Measurements from ENCODE around the gene SLIT3. TPM values are rescaled to one million over a fixed set of nuclear protein-coding genes. Genes with fewer than 3 reads are reported as not detected.

SLIT3 gene
- total and polyA plus RNA-seq, 2 experiments from 2014 or later: 0.59 to 0.71 TPM

DNA sequence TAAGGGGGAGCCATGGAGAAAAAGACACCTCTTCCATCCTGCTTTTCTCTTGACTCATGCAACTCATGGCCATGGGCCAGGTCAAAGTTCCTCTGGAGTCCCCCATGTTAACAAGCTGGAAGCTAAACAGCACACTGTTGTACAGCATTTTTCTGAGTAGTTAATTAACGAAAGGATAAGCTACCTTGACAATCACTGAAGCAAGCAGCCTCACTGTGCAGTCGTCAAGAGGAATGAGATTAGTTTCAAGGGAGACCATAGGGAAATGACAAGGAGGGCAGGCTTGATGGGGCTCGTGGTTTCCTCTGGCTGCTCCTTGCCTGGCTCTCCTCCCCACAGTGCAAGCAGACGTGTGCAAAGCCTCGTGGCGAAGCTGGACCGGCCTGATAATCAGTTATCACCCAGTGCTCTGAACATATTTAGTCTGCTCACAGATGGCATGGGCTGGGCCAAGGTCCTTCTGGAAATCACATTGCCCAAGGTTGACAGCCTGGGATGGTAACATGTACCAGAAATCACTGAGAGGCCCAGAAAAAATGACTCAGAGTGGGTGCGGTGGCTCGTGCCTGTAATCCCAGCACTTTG, 209.5 kb downstream of the SLIT3 start:
- H3F3A ChIP-seq (replicated peaks; ENCODE audit: low read depth): no peaks in the 10 kb centered on the region
- H3K9me2 ChIP-seq (ENCODE audit: insufficient read depth): 0 out of 2 replicates have a peak, but pooled peaks cover 2% of the 10 kb centered on the region
- Mint-ChIP-seq H3K36me3 (ENCODE audit: low read depth) (no peaks in the 10 kb centered on the region; the same call in 2 of the 3 replicates), H3K4me1 (peaks cover 28% of the 10 kb centered on the region), H3K9me3 (peaks cover 20% of the 10 kb centered on the region; the same call in 2 of the 3 replicates), H3K27ac (no peak overlapping the region), H3K27me3 (ENCODE audit: insufficient read depth, low read depth, poor library complexity) (peaks cover 10% of the 10 kb centered on the region), H3K4me3 (no peak overlapping the region)
- no peaks in the 10 kb centered on the region for H3K79me2 ChIP-seq (replicated peaks; ENCODE audit: insufficient read depth)
- peaks cover 9% of the 10 kb centered on the region for H3K4me1 ChIP-seq (ENCODE audit: insufficient read depth)
- DNase-seq (ENCODE audit: low spot score) (no peak), ATAC-seq (no peak)
- H4K20me1 ChIP-seq (replicated peaks; ENCODE audit: insufficient read depth): no peaks in the 10 kb centered on the region
- H2AFZ ChIP-seq: no peak overlapping the region
- no peaks in the 10 kb centered on the region for H3K27me3 ChIP-seq (ENCODE audit: insufficient read depth)
- no peak overlapping the region for H3K27ac ChIP-seq (ENCODE audit: low read depth)
- no peaks in the 10 kb centered on the region; the same call in 1 of the 2 replicates for H3K36me3 ChIP-seq (ENCODE audit: insufficient read depth)
- no peak overlapping the region for H3K4me3 ChIP-seq
- TF ChIP-seq ZNF331 (CRISPR knock-in tag; IDR thresholded peaks at IDR 0.05; ENCODE audit: low read depth): no peak
- no peak overlapping the region for H3K4me2 ChIP-seq

DNA sequence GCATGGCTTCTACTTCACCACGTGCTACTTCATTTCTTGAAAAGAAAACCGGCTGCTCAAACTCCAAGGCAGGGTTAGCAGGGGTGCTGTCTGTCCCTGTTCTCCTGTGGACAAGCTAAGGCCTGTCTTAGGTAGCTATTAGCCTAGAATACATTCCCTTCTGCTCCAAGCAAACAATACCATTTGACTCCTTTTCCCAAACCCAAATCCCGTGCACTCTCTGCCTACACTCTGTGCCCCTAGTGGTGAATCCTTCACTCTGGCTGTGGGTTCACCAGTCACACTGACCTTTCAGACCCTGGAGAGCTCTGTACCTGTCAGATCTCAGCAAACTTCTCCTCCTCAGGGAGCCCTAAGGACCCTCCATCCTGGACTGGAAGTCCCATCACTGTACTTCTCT, 211.6 kb downstream of the SLIT3 start:
- peaks cover 20% of the 10 kb centered on the region; the same call in 2 of the 3 replicates for H3K9me3 Mint-ChIP-seq
- H3K36me3 ChIP-seq (ENCODE audit: insufficient read depth): no peaks in the 10 kb centered on the region; the same call in 1 of the 2 replicates
- no peak overlapping the region for H3K4me2 ChIP-seq
- no peaks in the 10 kb centered on the region for H3K27me3 ChIP-seq (ENCODE audit: insufficient read depth)
- no peaks in the 10 kb centered on the region for H4K20me1 ChIP-seq (replicated peaks; ENCODE audit: insufficient read depth)
- H3K9me2 ChIP-seq (ENCODE audit: insufficient read depth): 0 out of 2 replicates have a peak, but pooled peaks cover 6% of the 10 kb centered on the region
- peaks cover 12% of the 10 kb centered on the region for H3K27me3 Mint-ChIP-seq (ENCODE audit: insufficient read depth, low read depth, poor library complexity)
- no peak overlapping the region for H3K27ac Mint-ChIP-seq
- H3F3A ChIP-seq (replicated peaks; ENCODE audit: low read depth): no peaks in the 10 kb centered on the region
- TF ChIP-seq, protein P1, sequence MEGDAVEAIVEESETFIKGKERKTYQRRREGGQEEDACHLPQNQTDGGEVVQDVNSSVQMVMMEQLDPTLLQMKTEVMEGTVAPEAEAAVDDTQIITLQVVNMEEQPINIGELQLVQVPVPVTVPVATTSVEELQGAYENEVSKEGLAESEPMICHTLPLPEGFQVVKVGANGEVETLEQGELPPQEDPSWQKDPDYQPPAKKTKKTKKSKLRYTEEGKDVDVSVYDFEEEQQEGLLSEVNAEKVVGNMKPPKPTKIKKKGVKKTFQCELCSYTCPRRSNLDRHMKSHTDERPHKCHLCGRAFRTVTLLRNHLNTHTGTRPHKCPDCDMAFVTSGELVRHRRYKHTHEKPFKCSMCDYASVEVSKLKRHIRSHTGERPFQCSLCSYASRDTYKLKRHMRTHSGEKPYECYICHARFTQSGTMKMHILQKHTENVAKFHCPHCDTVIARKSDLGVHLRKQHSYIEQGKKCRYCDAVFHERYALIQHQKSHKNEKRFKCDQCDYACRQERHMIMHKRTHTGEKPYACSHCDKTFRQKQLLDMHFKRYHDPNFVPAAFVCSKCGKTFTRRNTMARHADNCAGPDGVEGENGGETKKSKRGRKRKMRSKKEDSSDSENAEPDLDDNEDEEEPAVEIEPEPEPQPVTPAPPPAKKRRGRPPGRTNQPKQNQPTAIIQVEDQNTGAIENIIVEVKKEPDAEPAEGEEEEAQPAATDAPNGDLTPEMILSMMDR (conservative IDR thresholded peaks at IDR 0.05; ENCODE audit: low read depth in 2 of 2): peak; percentile 48 to 58
- TF ChIP-seq, protein P2, sequence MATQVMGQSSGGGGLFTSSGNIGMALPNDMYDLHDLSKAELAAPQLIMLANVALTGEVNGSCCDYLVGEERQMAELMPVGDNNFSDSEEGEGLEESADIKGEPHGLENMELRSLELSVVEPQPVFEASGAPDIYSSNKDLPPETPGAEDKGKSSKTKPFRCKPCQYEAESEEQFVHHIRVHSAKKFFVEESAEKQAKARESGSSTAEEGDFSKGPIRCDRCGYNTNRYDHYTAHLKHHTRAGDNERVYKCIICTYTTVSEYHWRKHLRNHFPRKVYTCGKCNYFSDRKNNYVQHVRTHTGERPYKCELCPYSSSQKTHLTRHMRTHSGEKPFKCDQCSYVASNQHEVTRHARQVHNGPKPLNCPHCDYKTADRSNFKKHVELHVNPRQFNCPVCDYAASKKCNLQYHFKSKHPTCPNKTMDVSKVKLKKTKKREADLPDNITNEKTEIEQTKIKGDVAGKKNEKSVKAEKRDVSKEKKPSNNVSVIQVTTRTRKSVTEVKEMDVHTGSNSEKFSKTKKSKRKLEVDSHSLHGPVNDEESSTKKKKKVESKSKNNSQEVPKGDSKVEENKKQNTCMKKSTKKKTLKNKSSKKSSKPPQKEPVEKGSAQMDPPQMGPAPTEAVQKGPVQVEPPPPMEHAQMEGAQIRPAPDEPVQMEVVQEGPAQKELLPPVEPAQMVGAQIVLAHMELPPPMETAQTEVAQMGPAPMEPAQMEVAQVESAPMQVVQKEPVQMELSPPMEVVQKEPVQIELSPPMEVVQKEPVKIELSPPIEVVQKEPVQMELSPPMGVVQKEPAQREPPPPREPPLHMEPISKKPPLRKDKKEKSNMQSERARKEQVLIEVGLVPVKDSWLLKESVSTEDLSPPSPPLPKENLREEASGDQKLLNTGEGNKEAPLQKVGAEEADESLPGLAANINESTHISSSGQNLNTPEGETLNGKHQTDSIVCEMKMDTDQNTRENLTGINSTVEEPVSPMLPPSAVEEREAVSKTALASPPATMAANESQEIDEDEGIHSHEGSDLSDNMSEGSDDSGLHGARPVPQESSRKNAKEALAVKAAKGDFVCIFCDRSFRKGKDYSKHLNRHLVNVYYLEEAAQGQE (IDR thresholded peaks at IDR 0.05; ENCODE audit: unreplicated experiment): peak; percentile 20
- TF ChIP-seq, protein P3, sequence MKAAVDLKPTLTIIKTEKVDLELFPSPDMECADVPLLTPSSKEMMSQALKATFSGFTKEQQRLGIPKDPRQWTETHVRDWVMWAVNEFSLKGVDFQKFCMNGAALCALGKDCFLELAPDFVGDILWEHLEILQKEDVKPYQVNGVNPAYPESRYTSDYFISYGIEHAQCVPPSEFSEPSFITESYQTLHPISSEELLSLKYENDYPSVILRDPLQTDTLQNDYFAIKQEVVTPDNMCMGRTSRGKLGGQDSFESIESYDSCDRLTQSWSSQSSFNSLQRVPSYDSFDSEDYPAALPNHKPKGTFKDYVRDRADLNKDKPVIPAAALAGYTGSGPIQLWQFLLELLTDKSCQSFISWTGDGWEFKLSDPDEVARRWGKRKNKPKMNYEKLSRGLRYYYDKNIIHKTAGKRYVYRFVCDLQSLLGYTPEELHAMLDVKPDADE (IDR thresholded peaks at IDR 0.05): no peak
- H3K4me3 ChIP-seq: no peak overlapping the region
- DNase-seq (ENCODE audit: low spot score) (peak; percentile 49), ATAC-seq (peak; percentile 70)
- H3K4me1 Mint-ChIP-seq: peaks cover 42% of the 10 kb centered on the region
- H3K79me2 ChIP-seq (replicated peaks; ENCODE audit: insufficient read depth): no peaks in the 10 kb centered on the region
- no peak overlapping the region for H2AFZ ChIP-seq
- no peak overlapping the region for H3K4me3 Mint-ChIP-seq
- no peak overlapping the region for H3K27ac ChIP-seq (ENCODE audit: low read depth)
- H3K36me3 Mint-ChIP-seq (ENCODE audit: low read depth): no peaks in the 10 kb centered on the region; the same call in 2 of the 3 replicates
- peaks cover 27% of the 10 kb centered on the region for H3K4me1 ChIP-seq (ENCODE audit: insufficient read depth)

Measured in GM23338 (cell line).